Lung (tissue), 12 donors: Measurements from ENCODE around the gene EPHB2. TPM values are rescaled to one million over a fixed set of nuclear protein-coding genes. Genes with fewer than 3 reads are reported as not detected.
"Not testable (repeated sequence)": the region's sequence is repeated elsewhere in the genome, so short reads cannot be mapped to it uniquely, and the experiment has no call there.

Experiments
- ATAC-seq: fragments of 200-7000 bp; cut with Tn5 transposase; one replicate; pipeline ENCODE4 v1.9.1; 2020; ENCODE audit warnings: moderate number of reproducible peaks; ENCODE audit not compliant: insufficient read depth, low FRiP score
- DNase-seq, 3 donors: peaks; one replicate each; pipeline ENCODE4 v3.0.0-alpha.2; 2013 to 2017
- H3K27ac ChIP-seq, 2 donors: one replicate each; pipeline ENCODE4 v1.5.1; 2013; ENCODE audit warnings: mild to moderate bottlenecking in 2 of 2, moderate library complexity in 2 of 2, control low read depth in 1 of 2, inconsistent platforms in 1 of 2, low read depth in 1 of 2, low read length in 1 of 2
- H3K27me3 ChIP-seq, 3 donors: one replicate each; pipeline ENCODE4 v1.5.1; 2013; ENCODE audit warnings: low read length in 2 of 3; ENCODE audit not compliant: control insufficient read depth in 3 of 3, insufficient read depth in 3 of 3
- H3K36me3 ChIP-seq, 4 donors: one replicate each; pipeline ENCODE4 v1.5.1; 2013; ENCODE audit warnings: low read length in 4 of 4, mild to moderate bottlenecking in 1 of 4, moderate library complexity in 1 of 4; ENCODE audit not compliant: control insufficient read depth in 4 of 4, insufficient read depth in 4 of 4
- H3K4me1 ChIP-seq, 5 donors: one replicate each; pipeline ENCODE4 v1.5.1; 2013; ENCODE audit warnings: low read length in 5 of 5, mild to moderate bottlenecking in 2 of 5, moderate library complexity in 1 of 5; ENCODE audit not compliant: control insufficient read depth in 5 of 5, insufficient read depth in 5 of 5
- H3K4me3 ChIP-seq: one replicate; pipeline ENCODE4 v1.5.1; 2013; ENCODE audit warnings: mild to moderate bottlenecking, control low read depth, moderate library complexity
- H3K9ac ChIP-seq, 2 donors: one replicate each; pipeline ENCODE4 v1.5.1; 2013; ENCODE audit warnings: low read length in 2 of 2, control low read depth in 1 of 2; ENCODE audit not compliant: insufficient read depth in 1 of 2
- H3K9me3 ChIP-seq, 4 donors: one replicate each; pipeline ENCODE4 v1.5.1; 2013; ENCODE audit warnings: low read length in 3 of 4, mild to moderate bottlenecking in 1 of 4, moderate library complexity in 1 of 4; ENCODE audit not compliant: control insufficient read depth in 4 of 4, insufficient read depth in 3 of 4
- WGBS, 2 donors: extraction: QIAGEN DNeasy Blood & Tissue Kit; methylation state at CpG; one replicate each; pipeline ENCODE4 v1.1.7; 2013; 5-methylcytosine and 5-hydroxymethylcytosine counted together
- polyA plus RNA-seq, 2 donors: library from polyadenylated mRNA; stranded (reverse); fragments of 200-250 nt; gene quantifications; one replicate each; pipeline ENCODE4 v1.2.1, GENCODE V29; 2013
- total RNA-seq, 2 donors: library from RNA; depleted of rRNA in 1 of 2; stranded (reverse); fragments of >200 nt in 1 of 2; gene quantifications; one replicate each; pipeline ENCODE4 v1.2.1, GENCODE V29; 2014 to 2021
- TF ChIP-seq, protein P1 (sequence below): IDR thresholded peaks from 2 replicates; pipeline ENCODE4 v1.5.1; 2012; ENCODE audit warnings: mild to moderate bottlenecking; ENCODE audit errors: control extremely low read depth, extremely low read depth
- donor health status: control.
- donor health status: control.
- donor health status: Bipolar disorder and iron deficiency.
- donor health status: healthy.
- donor health status: DM: yes; HTN: yes; CAD: no.

Gene EPHB2
- total and polyA plus RNA-seq, 4 donors = 1.2 to 8.5 (median 5.8) TPM

DNA sequence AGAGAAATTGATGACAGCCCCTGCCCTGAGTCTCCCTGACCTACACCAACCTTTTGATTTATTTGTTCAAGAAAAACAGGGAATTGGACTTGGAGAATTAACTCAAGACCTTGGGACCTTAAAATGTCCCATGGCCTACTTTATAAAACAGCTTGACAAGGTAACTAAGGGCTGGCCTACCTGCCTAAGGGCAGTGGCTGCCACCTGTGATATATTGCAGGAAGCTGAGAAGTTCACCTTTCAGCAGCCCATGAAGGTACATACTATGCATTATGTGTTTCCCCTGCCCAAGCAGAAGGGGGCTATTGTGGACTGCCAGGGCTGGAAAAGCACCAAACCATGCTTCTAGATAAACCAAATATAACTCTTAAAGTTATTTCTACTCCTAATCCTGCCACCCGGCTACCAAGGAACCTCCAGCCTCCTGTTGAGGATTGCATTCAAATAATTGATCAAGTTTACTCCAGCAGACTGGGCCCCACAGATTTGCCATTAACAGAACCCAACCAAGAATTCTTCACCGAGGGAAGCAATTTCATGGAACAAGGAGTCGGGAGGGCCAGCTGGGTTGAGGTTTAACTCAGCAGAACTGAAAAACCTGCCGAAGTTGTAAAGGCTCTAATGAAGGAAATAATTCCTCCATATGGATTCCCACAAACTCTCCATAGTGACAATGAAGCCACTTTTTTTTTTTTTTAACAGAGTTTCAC lies 233.9 kb downstream of the EPHB2 start:
- TF ChIP-seq, protein P1, sequence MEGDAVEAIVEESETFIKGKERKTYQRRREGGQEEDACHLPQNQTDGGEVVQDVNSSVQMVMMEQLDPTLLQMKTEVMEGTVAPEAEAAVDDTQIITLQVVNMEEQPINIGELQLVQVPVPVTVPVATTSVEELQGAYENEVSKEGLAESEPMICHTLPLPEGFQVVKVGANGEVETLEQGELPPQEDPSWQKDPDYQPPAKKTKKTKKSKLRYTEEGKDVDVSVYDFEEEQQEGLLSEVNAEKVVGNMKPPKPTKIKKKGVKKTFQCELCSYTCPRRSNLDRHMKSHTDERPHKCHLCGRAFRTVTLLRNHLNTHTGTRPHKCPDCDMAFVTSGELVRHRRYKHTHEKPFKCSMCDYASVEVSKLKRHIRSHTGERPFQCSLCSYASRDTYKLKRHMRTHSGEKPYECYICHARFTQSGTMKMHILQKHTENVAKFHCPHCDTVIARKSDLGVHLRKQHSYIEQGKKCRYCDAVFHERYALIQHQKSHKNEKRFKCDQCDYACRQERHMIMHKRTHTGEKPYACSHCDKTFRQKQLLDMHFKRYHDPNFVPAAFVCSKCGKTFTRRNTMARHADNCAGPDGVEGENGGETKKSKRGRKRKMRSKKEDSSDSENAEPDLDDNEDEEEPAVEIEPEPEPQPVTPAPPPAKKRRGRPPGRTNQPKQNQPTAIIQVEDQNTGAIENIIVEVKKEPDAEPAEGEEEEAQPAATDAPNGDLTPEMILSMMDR = no peak
- ATAC-seq (no peak), DNase-seq (no peak)

DNA sequence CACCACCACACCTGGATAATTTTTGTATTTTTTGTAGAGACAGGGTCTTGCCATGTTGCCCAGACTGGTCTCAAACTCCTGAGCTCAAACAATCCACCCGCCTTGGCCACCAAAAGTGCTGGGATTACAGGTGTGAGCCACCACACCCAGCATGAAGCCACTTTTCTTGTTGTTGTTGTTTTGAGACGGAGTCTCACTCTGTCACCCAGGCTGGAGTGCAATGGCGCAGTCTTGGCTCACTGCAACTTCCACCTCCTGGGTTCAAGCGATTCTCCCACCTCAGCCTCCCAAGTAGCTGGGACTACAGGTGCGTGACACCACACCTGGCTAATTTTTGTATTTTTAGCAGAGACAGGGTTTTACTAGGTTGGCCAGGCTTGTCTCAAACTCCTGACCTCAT lies 234.5 kb downstream of the EPHB2 start:
- H3K27me3 ChIP-seq = peaks cover 0 to 12% (median 0%) of the 10 kb centered on the region in 3 donors
- not testable (repeated sequence) for DNase-seq, H3K36me3 ChIP-seq, H3K9ac ChIP-seq, ATAC-seq, H3K4me3 ChIP-seq, H3K4me1 ChIP-seq, H3K9me3 ChIP-seq, H3K27ac ChIP-seq
- WGBS, 2 donors = 87 to 95% methylated on average over 5 of the region's 5 CpGs

More for the DNA sequence above, 233.9 kb downstream of the EPHB2 start:
- Histone ChIP-seq H3K27me3 (peaks cover 0 to 6% (median 0%) of the 10 kb centered on the region in 3 donors), H3K9me3 (peaks cover 0 to 2% (median under 1%) of the 10 kb centered on the region in 4 donors), H3K27ac (no peak overlapping the region), H3K4me1 (no peaks in the 10 kb centered on the region), H3K9ac (no peak overlapping the region), H3K36me3 (no peaks in the 10 kb centered on the region), H3K4me3 (no peak overlapping the region)
- WGBS, 2 donors = 86 to 91% methylated on average over 4 of the region's 4 CpGs

GRCh38 chr1:22949822-22950331 lies 239.2 kb downstream of the EPHB2 start:
- WGBS, 2 donors = 64 to 74% methylated on average over 5 of the region's 5 CpGs
- H3K36me3 ChIP-seq = no peaks in the 10 kb centered on the region
- H3K4me3 ChIP-seq = no peak overlapping the region
- ATAC-seq = no peak
- H3K9me3 ChIP-seq = peaks cover 0 to 3% (median 0%) of the 10 kb centered on the region in 4 donors
- H3K27me3 ChIP-seq = peaks cover 14 to 44% (median 21%) of the 10 kb centered on the region in 3 donors
- TF ChIP-seq, protein P1 = no peak
- peaks cover 0 to 5% (median 0%) of the 10 kb centered on the region in 5 donors for H3K4me1 ChIP-seq
- no peak overlapping the region for H3K9ac ChIP-seq
- H3K27ac ChIP-seq = no peak overlapping the region
- DNase-seq = no peak

DNA sequence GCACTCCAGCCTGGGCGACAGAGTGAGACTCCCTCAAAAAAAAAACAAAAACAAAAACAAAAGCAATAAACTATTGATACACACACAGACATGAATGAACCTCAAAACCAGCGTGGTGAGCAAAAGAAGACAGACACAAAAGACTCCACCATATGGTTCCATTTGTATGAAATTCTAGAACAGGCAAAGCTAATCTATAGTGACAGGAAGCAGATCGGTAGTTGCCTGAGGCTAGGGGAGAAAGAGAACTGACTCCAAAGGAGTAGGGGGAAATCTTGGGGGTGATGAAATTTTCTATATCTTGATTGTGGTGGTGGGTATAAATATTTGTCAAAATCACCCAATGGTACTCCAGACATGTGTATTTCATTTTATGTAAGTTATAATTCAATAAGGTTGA lies 241.2 kb downstream of the EPHB2 start:
- no peak overlapping the region for H3K9ac ChIP-seq
- peaks cover 0 to 3% (median 0%) of the 10 kb centered on the region in 4 donors for H3K9me3 ChIP-seq
- 74 to 75% methylated on average over 3 of the region's 3 CpGs for WGBS, 2 donors
- ATAC-seq = no peak
- H3K27me3 ChIP-seq = peaks cover 16 to 53% (median 21%) of the 10 kb centered on the region in 3 donors
- H3K36me3 ChIP-seq = no peaks in the 10 kb centered on the region
- peaks cover 0 to 5% (median 0%) of the 10 kb centered on the region in 5 donors for H3K4me1 ChIP-seq
- TF ChIP-seq, protein P1 = no peak
- H3K27ac ChIP-seq = no peak overlapping the region
- no peak for DNase-seq
- no peak overlapping the region for H3K4me3 ChIP-seq
